Smooth muscle cell (in vitro differentiated cells): ENCODE data around the gene NFATC3. TPM values are rescaled to one million over a fixed set of nuclear protein-coding genes. Genes with fewer than 3 reads are reported as not detected.
A peak's percentile ranks its signal among the peaks of the same experiment; 100 is the strongest.

Experiments
- DNase-seq: peaks from one replicate; lab custom pipeline; 2025; ENCODE audit not compliant: unreplicated experiment; lab: John Stamatoyannopoulos, UW
- H2AFZ ChIP-seq: fragments of 200-600 bp; sonication (generic); 2 replicates; pipeline ENCODE4 v1.6.0; 2016; ENCODE audit warnings: antibody characterized with exemption, low read depth, mild to moderate bottlenecking
- H3F3A ChIP-seq: fragments of 200-600 bp; sonication (generic); 2 replicates; pipeline ENCODE4 v1.6.0; 2017; ENCODE audit warnings: antibody characterized with exemption, low read depth
- H3K27ac ChIP-seq: fragments of 200-600 bp; sonication (generic); 2 replicates; pipeline ENCODE4 v1.5.1; 2016; ENCODE audit warnings: low read depth, mild to moderate bottlenecking
- H3K27me3 ChIP-seq: fragments of 200-600 bp; sonication (generic); 2 replicates; pipeline ENCODE4 v1.6.1; 2016; ENCODE audit warnings: low read depth, mild to moderate bottlenecking
- H3K36me3 ChIP-seq: fragments of 200-600 bp; sonication (generic); 2 replicates; pipeline ENCODE4 v1.5.1; 2016; ENCODE audit warnings: low read depth
- H3K4me1 ChIP-seq: fragments of 200-600 bp; sonication (generic); 2 replicates; pipeline ENCODE4 v1.5.1; 2016; ENCODE audit warnings: low read depth
- H3K4me2 ChIP-seq: fragments of 200-600 bp; sonication (generic); 2 replicates; pipeline ENCODE4 v1.6.0; 2016; ENCODE audit warnings: mild to moderate bottlenecking
- H3K4me3 ChIP-seq: fragments of 200-600 bp; sonication (generic); 2 replicates; pipeline ENCODE4 v1.5.1; 2016; ENCODE audit warnings: mild to moderate bottlenecking
- H3K79me2 ChIP-seq: fragments of 200-600 bp; sonication (generic); 2 replicates; pipeline ENCODE4 v1.6.0; 2016; ENCODE audit warnings: low read depth, mild to moderate bottlenecking
- H3K9ac ChIP-seq: fragments of 200-600 bp; sonication (generic); 2 replicates; pipeline ENCODE4 v1.6.0; 2016; ENCODE audit warnings: low read depth
- H3K9me3 ChIP-seq: fragments of 200-600 bp; sonication (generic); replicated peaks from 2 replicates; pipeline ENCODE4 v1.5.1; 2016; ENCODE audit warnings: low read depth
- H4K20me1 ChIP-seq: fragments of 200-600 bp; sonication (generic); 2 replicates; pipeline ENCODE4 v1.6.0; 2016; ENCODE audit warnings: low read depth
- WGBS: methylation state at CpG from one replicate; pipeline ENCODE4 v1.1.7; 2016; ENCODE audit warnings: low lambda C conversion rate; 5-methylcytosine and 5-hydroxymethylcytosine counted together
- polyA plus RNA-seq: library from polyadenylated mRNA; unstranded; fragments of >200 nt; fragmentation: Nextera tagmentation; extraction: Ambion mirVana; gene quantifications from 2 replicates; pipeline ENCODE4 v1.2.1, GENCODE V29; 2016
- total RNA-seq: library from RNA; depleted of rRNA; stranded (reverse); fragments of >200 nt; gene quantifications from 2 replicates; pipeline ENCODE4 v1.2.3, GENCODE V29; 2014
- TF ChIP-seq, protein P1 (sequence below): fragments of 200-600 bp; sonication (generic); IDR thresholded peaks from 2 replicates; pipeline ENCODE4 v1.5.1; 2017; ENCODE audit warnings: borderline replicate concordance, mild to moderate bottlenecking, antibody characterized with exemption; ENCODE audit not compliant: insufficient read depth, poor library complexity, severe bottlenecking

Gene NFATC3
- total and polyA plus RNA-seq, 2 experiments from 2014 or later, result 14.7 to 30.2 TPM

- 94% methylated on average over 4 of the region's 4 CpGs for WGBS
- peak overlapping the region; percentile 47 for H3K27ac ChIP-seq
Observed at GRCh38 chr16:68094614-68094934, 9.4 kb downstream of the NFATC3 start.

GRCh38 chr16:68096491-68096890, 11.3 kb downstream of the NFATC3 start:
- TF ChIP-seq, protein P1, sequence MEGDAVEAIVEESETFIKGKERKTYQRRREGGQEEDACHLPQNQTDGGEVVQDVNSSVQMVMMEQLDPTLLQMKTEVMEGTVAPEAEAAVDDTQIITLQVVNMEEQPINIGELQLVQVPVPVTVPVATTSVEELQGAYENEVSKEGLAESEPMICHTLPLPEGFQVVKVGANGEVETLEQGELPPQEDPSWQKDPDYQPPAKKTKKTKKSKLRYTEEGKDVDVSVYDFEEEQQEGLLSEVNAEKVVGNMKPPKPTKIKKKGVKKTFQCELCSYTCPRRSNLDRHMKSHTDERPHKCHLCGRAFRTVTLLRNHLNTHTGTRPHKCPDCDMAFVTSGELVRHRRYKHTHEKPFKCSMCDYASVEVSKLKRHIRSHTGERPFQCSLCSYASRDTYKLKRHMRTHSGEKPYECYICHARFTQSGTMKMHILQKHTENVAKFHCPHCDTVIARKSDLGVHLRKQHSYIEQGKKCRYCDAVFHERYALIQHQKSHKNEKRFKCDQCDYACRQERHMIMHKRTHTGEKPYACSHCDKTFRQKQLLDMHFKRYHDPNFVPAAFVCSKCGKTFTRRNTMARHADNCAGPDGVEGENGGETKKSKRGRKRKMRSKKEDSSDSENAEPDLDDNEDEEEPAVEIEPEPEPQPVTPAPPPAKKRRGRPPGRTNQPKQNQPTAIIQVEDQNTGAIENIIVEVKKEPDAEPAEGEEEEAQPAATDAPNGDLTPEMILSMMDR, result no peak
- Histone ChIP-seq H2AFZ (no peak overlapping the region), H3K9ac (no peak overlapping the region), H3K4me3 (no peak overlapping the region), H3K79me2 (peaks cover 94% of the 10 kb centered on the region), H3K9me3 (no peaks in the 10 kb centered on the region), H3K27me3 (no peaks in the 10 kb centered on the region), H3K4me1 (peaks cover 3% of the 10 kb centered on the region), H3K36me3 (no peaks in the 10 kb centered on the region), H3K27ac (no peak overlapping the region), H4K20me1 (peaks cover 91% of the 10 kb centered on the region), H3F3A (peaks cover 6% of the 10 kb centered on the region), H3K4me2 (no peak overlapping the region)
- 99% methylated on average over 2 of the region's 2 CpGs for WGBS
- no peak for DNase-seq

More at GRCh38 chr16:68094614-68094934, 9.4 kb downstream of the NFATC3 start:
- Histone ChIP-seq H4K20me1 (peaks cover 92% of the 10 kb centered on the region), H3F3A (peaks cover 6% of the 10 kb centered on the region), H3K36me3 (no peaks in the 10 kb centered on the region), H2AFZ (no peak overlapping the region), H3K4me2 (no peak overlapping the region), H3K9me3 (no peaks in the 10 kb centered on the region), H3K79me2 (peaks cover 95% of the 10 kb centered on the region), H3K27me3 (no peaks in the 10 kb centered on the region), H3K4me3 (no peak overlapping the region), H3K4me1 (peaks cover 3% of the 10 kb centered on the region), H3K9ac (no peak overlapping the region)
- no peak for DNase-seq
- TF ChIP-seq, protein P1, result no peak

- H3K4me3 ChIP-seq, result no peak overlapping the region
- no peak overlapping the region for H3K27ac ChIP-seq
- no peak for DNase-seq
- TF ChIP-seq, protein P1, result no peak
- no peak overlapping the region for H3K9ac ChIP-seq
- H3K36me3 ChIP-seq, result no peaks in the 10 kb centered on the region
- peaks cover 6% of the 10 kb centered on the region for H3F3A ChIP-seq
- H3K4me1 ChIP-seq, result peaks cover 3% of the 10 kb centered on the region
- no peak overlapping the region for H2AFZ ChIP-seq
- H3K79me2 ChIP-seq, result peaks cover 93% of the 10 kb centered on the region
- no peak overlapping the region for H3K4me2 ChIP-seq
- peaks cover 93% of the 10 kb centered on the region for H4K20me1 ChIP-seq
- no peaks in the 10 kb centered on the region for H3K27me3 ChIP-seq
- no peaks in the 10 kb centered on the region for H3K9me3 ChIP-seq
Observed at GRCh38 chr16:68097088-68097487, 11.9 kb downstream of the NFATC3 start.

GRCh38 chr16:68097895-68098294, 12.7 kb downstream of the NFATC3 start:
- peaks cover 96% of the 10 kb centered on the region for H4K20me1 ChIP-seq
- TF ChIP-seq, protein P1, result no peak
- 100% methylated on average over 3 of the region's 3 CpGs for WGBS

More at GRCh38 chr16:68097895-68098294, 12.7 kb downstream of the NFATC3 start:
- Histone ChIP-seq H3K27me3 (no peaks in the 10 kb centered on the region), H3F3A (peaks cover 6% of the 10 kb centered on the region), H3K4me2 (no peak overlapping the region), H2AFZ (no peak overlapping the region), H3K4me1 (peaks cover 3% of the 10 kb centered on the region), H3K4me3 (no peak overlapping the region), H3K79me2 (peaks cover 93% of the 10 kb centered on the region), H3K9me3 (no peaks in the 10 kb centered on the region), H3K36me3 (no peaks in the 10 kb centered on the region), H3K27ac (no peak overlapping the region), H3K9ac (no peak overlapping the region)
- DNase-seq, result no peak
